ENCODE results near the gene CYP4A22. TPM values are rescaled to one million over a fixed set of nuclear protein-coding genes. Genes with fewer than 3 reads are reported as not detected.

Gene CYP4A22
- total RNA-seq, 1 experiment from 2014 or later: not detected

GRCh38 chr1:47174656-47175020, 37.4 kb downstream of the CYP4A22 start:
- no peak overlapping the region for H2BK12ac ChIP-seq (ENCODE audit: insufficient read length, low read depth, low read length)
- DNase-seq: no peak
- H3K4me2 ChIP-seq (ENCODE audit: insufficient read depth, insufficient read length, low read length): no peak overlapping the region
- peaks cover 0 to 3% of the 10 kb centered on the region in 2 experiments; a peak in 2 of 5 replicates for H3K9me3 Mint-ChIP-seq
- H2BK20ac ChIP-seq (ENCODE audit: low read depth, low read length, poor library complexity, severe bottlenecking): no peak overlapping the region
- no peak overlapping the region for H3K27ac ChIP-seq (ENCODE audit: insufficient read length, low read depth, low read length)
- H3K79me1 ChIP-seq (ENCODE audit: insufficient read depth, low read depth, low read length, poor library complexity, severe bottlenecking): no peaks in the 10 kb centered on the region
- no peak overlapping the region for H2AFZ ChIP-seq (ENCODE audit: low read length)
- H2AK5ac ChIP-seq (ENCODE audit: insufficient read length, low read length): no peak overlapping the region
- peaks cover 2% of the 10 kb centered on the region; the same call in 1 of the 2 replicates for H3K4me1 ChIP-seq (ENCODE audit: insufficient read depth, low read length)
- H3K27ac Mint-ChIP-seq: no peak overlapping the region
- H4K20me1 ChIP-seq (ENCODE audit: control insufficient read depth, insufficient read depth, insufficient read length): no peaks in the 10 kb centered on the region
- no peaks in the 10 kb centered on the region for H3K79me2 ChIP-seq (ENCODE audit: insufficient read depth, low read length)
- H4K91ac ChIP-seq (ENCODE audit: insufficient read length, low read depth, low read length): no peak overlapping the region
- H3K27me3 Mint-ChIP-seq (ENCODE audit: low read depth): peaks cover 21% of the 10 kb centered on the region
- H3K4me3 Mint-ChIP-seq: no peak overlapping the region
- no peaks in the 10 kb centered on the region; a peak in 1 of 7 replicates for H3K36me3 Mint-ChIP-seq (ENCODE audit: insufficient read depth in 1 of 3, low read depth in 3 of 3)
- H2BK120ac ChIP-seq (ENCODE audit: low read depth, low read length, poor library complexity, severe bottlenecking): no peak overlapping the region
- H4K8ac ChIP-seq (replicated peaks; ENCODE audit: insufficient read length, low read depth, low read length): no peak overlapping the region
- no peak overlapping the region for H3K4ac ChIP-seq (ENCODE audit: low read depth, low read length)
- H3K27me3 ChIP-seq (ENCODE audit: insufficient read depth, low read length): no peaks in the 10 kb centered on the region; the same call in 1 of the 2 replicates
- H3K56ac ChIP-seq (ENCODE audit: insufficient read length, low read depth, low read length): no peak overlapping the region
- peaks cover 13 to 16% of the 10 kb centered on the region in 2 experiments for H3K4me1 Mint-ChIP-seq
- H2BK15ac ChIP-seq (ENCODE audit: low read depth, low read length): 0 out of 2 replicates have a peak overlapping the region, but pooled peaks have one; percentile 24
- no peak overlapping the region for H3K9ac ChIP-seq (ENCODE audit: extremely low read depth, insufficient read length, low read length)
- H3K23me2 ChIP-seq (ENCODE audit: insufficient read length, low read depth, low read length, poor library complexity, severe bottlenecking): peaks cover 8% of the 10 kb centered on the region
- H3K23ac ChIP-seq (ENCODE audit: insufficient read length, low read depth, low read length): no peak overlapping the region
- H2BK5ac ChIP-seq (ENCODE audit: insufficient read length, low read length): no peak overlapping the region
- no peak overlapping the region for H4K5ac ChIP-seq (ENCODE audit: insufficient read length, low read depth, low read length)
- H3K14ac ChIP-seq (ENCODE audit: insufficient read depth, low read length): no peak overlapping the region
- TF ChIP-seq, protein P1, sequence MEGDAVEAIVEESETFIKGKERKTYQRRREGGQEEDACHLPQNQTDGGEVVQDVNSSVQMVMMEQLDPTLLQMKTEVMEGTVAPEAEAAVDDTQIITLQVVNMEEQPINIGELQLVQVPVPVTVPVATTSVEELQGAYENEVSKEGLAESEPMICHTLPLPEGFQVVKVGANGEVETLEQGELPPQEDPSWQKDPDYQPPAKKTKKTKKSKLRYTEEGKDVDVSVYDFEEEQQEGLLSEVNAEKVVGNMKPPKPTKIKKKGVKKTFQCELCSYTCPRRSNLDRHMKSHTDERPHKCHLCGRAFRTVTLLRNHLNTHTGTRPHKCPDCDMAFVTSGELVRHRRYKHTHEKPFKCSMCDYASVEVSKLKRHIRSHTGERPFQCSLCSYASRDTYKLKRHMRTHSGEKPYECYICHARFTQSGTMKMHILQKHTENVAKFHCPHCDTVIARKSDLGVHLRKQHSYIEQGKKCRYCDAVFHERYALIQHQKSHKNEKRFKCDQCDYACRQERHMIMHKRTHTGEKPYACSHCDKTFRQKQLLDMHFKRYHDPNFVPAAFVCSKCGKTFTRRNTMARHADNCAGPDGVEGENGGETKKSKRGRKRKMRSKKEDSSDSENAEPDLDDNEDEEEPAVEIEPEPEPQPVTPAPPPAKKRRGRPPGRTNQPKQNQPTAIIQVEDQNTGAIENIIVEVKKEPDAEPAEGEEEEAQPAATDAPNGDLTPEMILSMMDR (conservative IDR thresholded peaks at IDR 0.05): no peak
- no peak overlapping the region for H3K18ac ChIP-seq (ENCODE audit: insufficient read length, low read depth, low read length)
- H3T11ph ChIP-seq (ENCODE audit: low read length): no peak overlapping the region
- H3K9me3 ChIP-seq (ENCODE audit: control insufficient read depth, low read depth, low read length): no peaks in the 10 kb centered on the region
